ENCODE measurements around the gene TSPEAR. TPM values are rescaled to one million over a fixed set of nuclear protein-coding genes. Genes with fewer than 3 reads are reported as not detected.

The TSPEAR gene
- total and polyA plus RNA-seq, 12 donors = under 0.01 to 3.4 (median 1.0) TPM; not detected in 3

DNA sequence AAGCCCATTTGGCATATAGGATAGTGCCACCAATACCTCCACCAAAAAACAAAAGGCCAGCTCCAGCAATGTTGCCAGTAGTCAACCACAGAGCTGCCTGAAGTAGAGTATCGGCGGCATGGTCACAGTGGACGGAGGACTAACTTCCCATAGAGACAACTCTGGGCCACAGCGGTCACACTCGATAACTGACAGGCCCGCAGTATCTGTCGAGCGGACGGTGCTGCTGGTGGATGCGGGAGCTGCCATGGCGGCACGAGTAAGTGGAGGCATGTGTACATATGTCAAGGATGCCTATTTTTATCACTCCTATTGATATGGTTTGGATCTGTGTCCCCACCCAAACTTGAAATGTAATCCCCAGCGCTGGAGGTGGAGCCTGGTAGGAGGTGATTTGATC is 33.5 kb downstream of the TSPEAR start:
- DNase-seq (no peak), ATAC-seq (no peak)
- TF ChIP-seq, protein P1, sequence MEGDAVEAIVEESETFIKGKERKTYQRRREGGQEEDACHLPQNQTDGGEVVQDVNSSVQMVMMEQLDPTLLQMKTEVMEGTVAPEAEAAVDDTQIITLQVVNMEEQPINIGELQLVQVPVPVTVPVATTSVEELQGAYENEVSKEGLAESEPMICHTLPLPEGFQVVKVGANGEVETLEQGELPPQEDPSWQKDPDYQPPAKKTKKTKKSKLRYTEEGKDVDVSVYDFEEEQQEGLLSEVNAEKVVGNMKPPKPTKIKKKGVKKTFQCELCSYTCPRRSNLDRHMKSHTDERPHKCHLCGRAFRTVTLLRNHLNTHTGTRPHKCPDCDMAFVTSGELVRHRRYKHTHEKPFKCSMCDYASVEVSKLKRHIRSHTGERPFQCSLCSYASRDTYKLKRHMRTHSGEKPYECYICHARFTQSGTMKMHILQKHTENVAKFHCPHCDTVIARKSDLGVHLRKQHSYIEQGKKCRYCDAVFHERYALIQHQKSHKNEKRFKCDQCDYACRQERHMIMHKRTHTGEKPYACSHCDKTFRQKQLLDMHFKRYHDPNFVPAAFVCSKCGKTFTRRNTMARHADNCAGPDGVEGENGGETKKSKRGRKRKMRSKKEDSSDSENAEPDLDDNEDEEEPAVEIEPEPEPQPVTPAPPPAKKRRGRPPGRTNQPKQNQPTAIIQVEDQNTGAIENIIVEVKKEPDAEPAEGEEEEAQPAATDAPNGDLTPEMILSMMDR (IDR thresholded peaks at IDR 0.05) = no peak
- H3K36me3 ChIP-seq = no peaks in the 10 kb centered on the region
- H3K27me3 ChIP-seq = peaks cover 0 to 9% (median 0%) of the 10 kb centered on the region in 7 donors
- H3K4me1 ChIP-seq = no peaks in the 10 kb centered on the region
- 90 to 94% methylated on average over 13 of the region's 13 CpGs for WGBS, 2 donors
- intact Hi-C loops (cut with DNase I) = no loop called here
- no peak overlapping the region for H3K27ac ChIP-seq
- H3K9me3 ChIP-seq = peaks cover 0 to 18% (median 6%) of the 10 kb centered on the region in 11 donors
- no peak overlapping the region for H3K4me3 ChIP-seq

- H3K36me3 ChIP-seq = no peaks in the 10 kb centered on the region
- H3K27me3 ChIP-seq = peaks cover 0 to 3% (median 0%) of the 10 kb centered on the region in 7 donors
- WGBS, 2 donors = 88 to 100% methylated on average over 1 of the region's 1 CpG
- DNase-seq = no peak
- H3K27ac ChIP-seq = no peak overlapping the region
- no peak overlapping the region for H3K4me3 ChIP-seq
- no peak for ATAC-seq
- TF ChIP-seq, protein P1 (IDR thresholded peaks at IDR 0.05) = no peak
- peaks cover 0 to 57% (median 25%) of the 10 kb centered on the region in 11 donors for H3K9me3 ChIP-seq
- intact Hi-C loops (cut with DNase I) = no loop called here
- H3K4me1 ChIP-seq = no peaks in the 10 kb centered on the region
Observed at GRCh38 chr21:44671911-44672310, 39.5 kb downstream of the TSPEAR start.

GRCh38 chr21:44670642-44671432 is 40.5 kb downstream of the TSPEAR start:
- Histone ChIP-seq H3K9me3 (peaks cover 0 to 57% (median 25%) of the 10 kb centered on the region in 11 donors), H3K4me1 (no peaks in the 10 kb centered on the region), H3K27me3 (peaks cover 0 to 3% (median 0%) of the 10 kb centered on the region in 7 donors), H3K36me3 (no peaks in the 10 kb centered on the region), H3K4me3 (no peak overlapping the region), H3K27ac (no peak overlapping the region)
- no peak for DNase-seq
- TF ChIP-seq, protein P1 (IDR thresholded peaks at IDR 0.05) = no peak
- no peak for ATAC-seq
- 74 to 76% methylated on average over 3 of the region's 3 CpGs for WGBS, 2 donors
- intact Hi-C loops (cut with DNase I) = no loop called here

DNA sequence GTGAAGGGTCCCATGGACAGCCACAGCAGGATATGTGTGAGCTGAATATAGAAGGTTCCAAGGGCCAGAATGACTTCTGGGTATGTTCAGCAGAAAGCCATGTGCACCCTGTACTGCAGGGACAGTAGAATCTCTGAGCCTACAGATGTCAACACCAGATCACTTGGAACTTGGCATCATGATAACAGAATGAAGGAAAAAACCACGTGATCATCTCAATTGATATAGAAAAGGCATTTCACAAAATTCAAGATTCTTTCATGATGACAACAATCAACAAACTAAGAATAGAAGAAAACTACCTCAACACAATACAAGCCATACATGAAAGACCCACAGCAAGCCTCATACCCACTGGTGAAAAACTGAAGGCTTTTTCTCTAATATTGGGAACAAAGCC is 43.8 kb downstream of the TSPEAR start:
- Histone ChIP-seq H3K36me3 (no peaks in the 10 kb centered on the region), H3K27ac (no peak overlapping the region), H3K4me3 (no peak overlapping the region), H3K27me3 (peaks cover 0 to 3% (median 0%) of the 10 kb centered on the region in 7 donors), H3K4me1 (no peaks in the 10 kb centered on the region), H3K9me3 (peaks cover 0 to 44% (median 12%) of the 10 kb centered on the region in 11 donors)
- WGBS, 2 donors = 57 to 68% methylated on average over 1 of the region's 1 CpG
- no peak for ATAC-seq
- no peak for DNase-seq
- TF ChIP-seq, protein P1 (IDR thresholded peaks at IDR 0.05) = no peak
- intact Hi-C loops (cut with DNase I) = no loop called here
